Suprapubic skin (tissue), 3 donors: ENCODE data around the gene BMPR1B.

Experiments
- POLR2A ChIP-seq, 2 donors: fragments of 450-650 bp; IDR thresholded peaks; one replicate each; pipeline ENCODE4 v1.6.1; 2017; ENCODE audit warnings: antibody characterized with exemption in 2 of 2, mild to moderate bottlenecking in 2 of 2, moderate library complexity in 2 of 2
- TF ChIP-seq, protein P1 (sequence below), 2 donors: fragments of 200-600 bp in 1 of 2; fragments of 450-650 bp in 1 of 2; sonication (generic) in 1 of 2; IDR thresholded peaks; one replicate each; pipeline ENCODE4 v1.5.1; 2016 to 2019; ENCODE audit warnings: antibody characterized with exemption in 2 of 2, mild to moderate bottlenecking in 1 of 2, moderate library complexity in 1 of 2

- TF ChIP-seq, protein P1, sequence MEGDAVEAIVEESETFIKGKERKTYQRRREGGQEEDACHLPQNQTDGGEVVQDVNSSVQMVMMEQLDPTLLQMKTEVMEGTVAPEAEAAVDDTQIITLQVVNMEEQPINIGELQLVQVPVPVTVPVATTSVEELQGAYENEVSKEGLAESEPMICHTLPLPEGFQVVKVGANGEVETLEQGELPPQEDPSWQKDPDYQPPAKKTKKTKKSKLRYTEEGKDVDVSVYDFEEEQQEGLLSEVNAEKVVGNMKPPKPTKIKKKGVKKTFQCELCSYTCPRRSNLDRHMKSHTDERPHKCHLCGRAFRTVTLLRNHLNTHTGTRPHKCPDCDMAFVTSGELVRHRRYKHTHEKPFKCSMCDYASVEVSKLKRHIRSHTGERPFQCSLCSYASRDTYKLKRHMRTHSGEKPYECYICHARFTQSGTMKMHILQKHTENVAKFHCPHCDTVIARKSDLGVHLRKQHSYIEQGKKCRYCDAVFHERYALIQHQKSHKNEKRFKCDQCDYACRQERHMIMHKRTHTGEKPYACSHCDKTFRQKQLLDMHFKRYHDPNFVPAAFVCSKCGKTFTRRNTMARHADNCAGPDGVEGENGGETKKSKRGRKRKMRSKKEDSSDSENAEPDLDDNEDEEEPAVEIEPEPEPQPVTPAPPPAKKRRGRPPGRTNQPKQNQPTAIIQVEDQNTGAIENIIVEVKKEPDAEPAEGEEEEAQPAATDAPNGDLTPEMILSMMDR (IDR thresholded peaks at IDR 0.05), result no peak
- no peak for TF ChIP-seq POLR2A (IDR thresholded peaks at IDR 0.05)
These were observed 439.6 kb downstream of the BMPR1B start for GRCh38 chr4:95197353-95197752.
